ENCODE results near the gene DAD1.
A peak's percentile ranks its signal among the peaks of the same experiment; 100 is the strongest.
"Not testable (repeated sequence)": the region's sequence is repeated elsewhere in the genome, so short reads cannot be mapped to it uniquely, and the experiment has no call there.

DAD1 gene

GRCh38 chr14:22569106-22569736 is 19.8 kb downstream of the DAD1 start:
- DNase-seq (ENCODE audit: low read depth in 2 of 2) = no peak

- DNase-seq (ENCODE audit: low read depth in 2 of 2) = no peak
Measured at GRCh38 chr14:22567437-22567836, 21.6 kb downstream of the DAD1 start.

- no peak for DNase-seq (ENCODE audit: low read depth in 2 of 2)
Measured at GRCh38 chr14:22566845-22567244, 22.2 kb downstream of the DAD1 start.

GRCh38 chr14:22566266-22566665 is 22.8 kb downstream of the DAD1 start:
- not testable (repeated sequence) for DNase-seq (ENCODE audit: low read depth in 2 of 2)

GRCh38 chr14:22565391-22565945 is 23.6 kb downstream of the DAD1 start:
- no peak for DNase-seq (ENCODE audit: low read depth in 2 of 2)

GRCh38 chr14:22564463-22564862 is 24.6 kb downstream of the DAD1 start:
- DNase-seq (ENCODE audit: low read depth in 2 of 2) = no peak

- DNase-seq (ENCODE audit: low read depth in 2 of 2) = no peak
Measured at GRCh38 chr14:22563987-22564386, 25.0 kb downstream of the DAD1 start.

GRCh38 chr14:22561661-22562579 is 27.1 kb downstream of the DAD1 start:
- no peak for DNase-seq (ENCODE audit: low read depth in 2 of 2)

- no peak for DNase-seq (ENCODE audit: low read depth in 2 of 2)
Measured at GRCh38 chr14:22561366-22561660, 27.7 kb downstream of the DAD1 start.

- no peak for DNase-seq (ENCODE audit: low read depth in 2 of 2)
Measured at GRCh38 chr14:22560662-22561365, 28.2 kb downstream of the DAD1 start.

GRCh38 chr14:22559041-22559440 is 30.0 kb downstream of the DAD1 start:
- DNase-seq (ENCODE audit: low read depth in 2 of 2) = no peak

- DNase-seq (ENCODE audit: low read depth in 2 of 2) = no peak
Measured at GRCh38 chr14:22558221-22558913, 30.7 kb downstream of the DAD1 start.

GRCh38 chr14:22557846-22558220 is 31.2 kb downstream of the DAD1 start:
- no peak for DNase-seq (ENCODE audit: low read depth in 2 of 2)

GRCh38 chr14:22556990-22557623 is 31.9 kb downstream of the DAD1 start:
- peak; percentile 83 to 93 for DNase-seq (ENCODE audit: low read depth in 2 of 2)

- DNase-seq (ENCODE audit: low read depth in 2 of 2) = peak; percentile 93 to 94
Measured at GRCh38 chr14:22556021-22556989, 32.7 kb downstream of the DAD1 start.

- DNase-seq (ENCODE audit: low read depth in 2 of 2) = peak in 1 of 2 experiments; percentile 75
Measured at GRCh38 chr14:22555384-22556011, 33.5 kb downstream of the DAD1 start.

- no peak for DNase-seq (ENCODE audit: low read depth in 2 of 2)
Measured at GRCh38 chr14:22554498-22555383, 34.3 kb downstream of the DAD1 start.

GRCh38 chr14:22553861-22554497 is 35.0 kb downstream of the DAD1 start:
- not testable (repeated sequence) for DNase-seq (ENCODE audit: low read depth in 2 of 2)
